ENCODE measurements around the gene C2orf76. TPM values are rescaled to one million over a fixed set of nuclear protein-coding genes. Genes with fewer than 3 reads are reported as not detected.

Gene C2orf76
- total and polyA plus RNA-seq, 2 experiments from 2014 or later: 3.0 to 26.2 TPM

- Histone ChIP-seq H3K9ac (no peak overlapping the region), H3K9me3 (ENCODE audit: low read depth) (no peaks in the 10 kb centered on the region), H3K79me2 (ENCODE audit: insufficient read depth) (no peaks in the 10 kb centered on the region), H3F3A (ENCODE audit: insufficient read depth) (peaks cover 17% of the 10 kb centered on the region), H3K27ac (no peak overlapping the region), H3K4me3 (no peak overlapping the region), H3K36me3 (ENCODE audit: low read depth) (no peaks in the 10 kb centered on the region), H3K9me2 (ENCODE audit: insufficient read depth) (no peaks in the 10 kb centered on the region), H4K20me1 (ENCODE audit: insufficient read depth) (no peaks in the 10 kb centered on the region), H3K4me1 (ENCODE audit: insufficient read depth) (peaks cover 14% of the 10 kb centered on the region), H3K27me3 (replicated peaks; ENCODE audit: insufficient read depth) (no peaks in the 10 kb centered on the region), H2AFZ (no peak overlapping the region), H3K4me2 (ENCODE audit: unreplicated experiment) (no peak overlapping the region)
- WGBS, 2 experiments (ENCODE audit: low coverage in 1 of 2, low lambda C conversion rate in 2 of 2, missing lambda C conversion rate in 2 of 2): 26 to 38% methylated on average over 6 of the region's 6 CpGs
- no peak for TF ChIP-seq EZH2 (IDR thresholded peaks at IDR 0.05; ENCODE audit: insufficient read depth, poor library complexity, severe bottlenecking)
- no peak for TF ChIP-seq EZH2phosphoT487 (IDR thresholded peaks at IDR 0.05; ENCODE audit: insufficient read depth, low read depth)
- in situ Hi-C loops (cut with MboI): no loop called here
- DNase-seq: no peak
Observed at GRCh38 chr2:119383410-119384140, 16.9 kb upstream of the C2orf76 start.

- WGBS, 2 experiments (ENCODE audit: low coverage in 1 of 2, low lambda C conversion rate in 2 of 2, missing lambda C conversion rate in 2 of 2): 55 to 58% methylated on average over 6 of the region's 6 CpGs
- H3K4me2 ChIP-seq (ENCODE audit: unreplicated experiment): no peak overlapping the region
- H3K9ac ChIP-seq: no peak overlapping the region
- H3K36me3 ChIP-seq (ENCODE audit: low read depth): 0 out of 2 replicates have a peak, but pooled peaks cover under 1% of the 10 kb centered on the region
- DNase-seq: no peak
- no peaks in the 10 kb centered on the region for H4K20me1 ChIP-seq (ENCODE audit: insufficient read depth)
- no peaks in the 10 kb centered on the region for H3F3A ChIP-seq (ENCODE audit: insufficient read depth)
- H2AFZ ChIP-seq: no peak overlapping the region
- H3K9me2 ChIP-seq (ENCODE audit: insufficient read depth): no peaks in the 10 kb centered on the region
- H3K9me3 ChIP-seq (ENCODE audit: low read depth): no peaks in the 10 kb centered on the region
- no peak for TF ChIP-seq EZH2phosphoT487 (IDR thresholded peaks at IDR 0.05; ENCODE audit: insufficient read depth, low read depth)
- no peak for TF ChIP-seq EZH2 (IDR thresholded peaks at IDR 0.05; ENCODE audit: insufficient read depth, poor library complexity, severe bottlenecking)
- in situ Hi-C loops (cut with MboI): no loop called here
- no peak overlapping the region for H3K27ac ChIP-seq
- no peak overlapping the region for H3K4me3 ChIP-seq
- no peaks in the 10 kb centered on the region for H3K4me1 ChIP-seq (ENCODE audit: insufficient read depth)
- no peaks in the 10 kb centered on the region for H3K79me2 ChIP-seq (ENCODE audit: insufficient read depth)
- no peaks in the 10 kb centered on the region for H3K27me3 ChIP-seq (replicated peaks; ENCODE audit: insufficient read depth)
Observed at GRCh38 chr2:119378566-119378965, 11.9 kb upstream of the C2orf76 start.

DNA sequence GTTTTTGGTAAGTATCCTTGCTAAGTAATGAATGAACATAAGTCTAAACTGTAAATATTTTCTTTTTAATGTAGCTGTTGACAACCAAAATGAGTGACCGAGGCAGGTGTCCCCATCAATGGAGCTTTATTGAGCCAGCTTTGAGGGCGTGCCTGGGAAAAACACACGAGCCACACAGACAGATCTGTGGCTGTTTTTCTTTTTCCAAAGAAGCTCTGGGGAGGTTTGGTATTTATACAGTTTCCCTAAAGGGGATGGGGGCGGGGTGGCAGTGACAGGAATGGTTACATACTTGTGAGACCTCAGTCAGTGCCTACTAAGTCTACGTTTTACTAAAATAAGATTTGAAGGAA lies 11.3 kb upstream of the C2orf76 start:
- H3F3A ChIP-seq (ENCODE audit: insufficient read depth): no peaks in the 10 kb centered on the region
- 63 to 69% methylated on average over 5 of the region's 5 CpGs for WGBS, 2 experiments (ENCODE audit: low coverage in 1 of 2, low lambda C conversion rate in 2 of 2, missing lambda C conversion rate in 2 of 2)
- in situ Hi-C loops (cut with MboI): no loop called here
- H4K20me1 ChIP-seq (ENCODE audit: insufficient read depth): no peaks in the 10 kb centered on the region
- no peaks in the 10 kb centered on the region for H3K27me3 ChIP-seq (replicated peaks; ENCODE audit: insufficient read depth)
- no peak overlapping the region for H3K9ac ChIP-seq
- H3K4me1 ChIP-seq (ENCODE audit: insufficient read depth): no peaks in the 10 kb centered on the region
- H3K4me3 ChIP-seq: no peak overlapping the region
- H3K79me2 ChIP-seq (ENCODE audit: insufficient read depth): no peaks in the 10 kb centered on the region
- no peak overlapping the region for H3K27ac ChIP-seq
- 0 out of 2 replicates have a peak, but pooled peaks cover 3% of the 10 kb centered on the region for H3K36me3 ChIP-seq (ENCODE audit: low read depth)
- TF ChIP-seq EZH2 (IDR thresholded peaks at IDR 0.05; ENCODE audit: insufficient read depth, poor library complexity, severe bottlenecking) (no peak), EZH2phosphoT487 (IDR thresholded peaks at IDR 0.05; ENCODE audit: insufficient read depth, low read depth) (no peak)
- no peak for DNase-seq
- H2AFZ ChIP-seq: no peak overlapping the region
- H3K9me2 ChIP-seq (ENCODE audit: insufficient read depth): no peaks in the 10 kb centered on the region
- no peak overlapping the region for H3K4me2 ChIP-seq (ENCODE audit: unreplicated experiment)
- H3K9me3 ChIP-seq (ENCODE audit: low read depth): no peaks in the 10 kb centered on the region

DNA sequence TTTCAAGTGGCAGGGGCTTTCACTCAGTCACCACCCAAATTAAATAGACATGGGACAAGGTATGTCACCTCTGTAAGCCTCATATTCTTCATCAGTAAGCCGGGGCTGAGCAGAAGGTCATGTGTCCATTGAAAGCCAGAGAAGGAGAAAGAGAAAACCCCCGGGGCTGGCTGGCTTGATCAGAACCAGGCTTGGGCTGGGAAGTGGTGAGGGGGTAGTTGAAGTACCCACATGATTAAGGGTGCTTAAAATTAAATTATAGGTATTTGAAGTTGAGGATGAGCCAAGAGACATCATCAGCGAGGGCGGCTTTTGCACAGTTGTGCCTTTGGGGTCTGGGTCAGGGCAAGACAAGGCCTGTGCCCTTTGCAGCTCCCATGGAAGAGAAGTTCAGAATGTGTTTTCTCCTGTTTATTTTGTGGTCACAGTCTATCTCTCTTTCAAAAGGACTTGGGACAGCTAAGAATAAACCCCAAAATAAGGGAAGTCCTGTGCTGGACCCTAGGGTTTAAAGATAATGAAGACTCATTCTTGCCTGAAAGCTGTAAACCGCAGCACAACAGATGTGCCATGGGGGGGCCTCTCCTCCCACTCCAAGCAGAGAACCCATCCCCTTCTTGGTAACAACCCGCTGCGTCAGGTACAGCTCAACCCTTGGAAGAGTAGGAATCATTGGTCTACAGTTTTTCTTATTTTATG lies 10.8 kb upstream of the C2orf76 start:
- H3K9ac ChIP-seq: no peak overlapping the region
- 71 to 75% methylated on average over 7 of the region's 7 CpGs for WGBS, 2 experiments (ENCODE audit: low coverage in 1 of 2, low lambda C conversion rate in 2 of 2, missing lambda C conversion rate in 2 of 2)
- H3K4me3 ChIP-seq: no peak overlapping the region
- TF ChIP-seq EZH2 (IDR thresholded peaks at IDR 0.05; ENCODE audit: insufficient read depth, poor library complexity, severe bottlenecking) (no peak), EZH2phosphoT487 (IDR thresholded peaks at IDR 0.05; ENCODE audit: insufficient read depth, low read depth) (no peak)
- no peaks in the 10 kb centered on the region for H3K9me2 ChIP-seq (ENCODE audit: insufficient read depth)
- H3K9me3 ChIP-seq (ENCODE audit: low read depth): no peaks in the 10 kb centered on the region
- no peaks in the 10 kb centered on the region for H4K20me1 ChIP-seq (ENCODE audit: insufficient read depth)
- DNase-seq: no peak
- no peaks in the 10 kb centered on the region for H3F3A ChIP-seq (ENCODE audit: insufficient read depth)
- no peak overlapping the region for H3K4me2 ChIP-seq (ENCODE audit: unreplicated experiment)
- no peaks in the 10 kb centered on the region for H3K27me3 ChIP-seq (replicated peaks; ENCODE audit: insufficient read depth)
- no peak overlapping the region for H3K27ac ChIP-seq
- H3K79me2 ChIP-seq (ENCODE audit: insufficient read depth): no peaks in the 10 kb centered on the region
- H2AFZ ChIP-seq: no peak overlapping the region
- H3K36me3 ChIP-seq (ENCODE audit: low read depth): peaks cover 6% of the 10 kb centered on the region; the same call in 1 of the 2 replicates
- in situ Hi-C loops (cut with MboI): no loop called here
- H3K4me1 ChIP-seq (ENCODE audit: insufficient read depth): no peaks in the 10 kb centered on the region
